HepG2 (cell line): ENCODE results near the gene LDLRAP1. TPM values are rescaled to one million over a fixed set of nuclear protein-coding genes. Genes with fewer than 3 reads are reported as not detected.

ENCODE experiments used
- ESRRA ChIP-seq: sonication (generic); formaldehyde crosslinking; IDR thresholded peaks from 2 replicates; pipeline ENCODE4 v1.5.1; 2020; ENCODE audit warnings: mild to moderate bottlenecking, low read depth, missing genetic modification reagents
- GABPA ChIP-seq, 2 experiments: IDR thresholded peaks; 2 replicates each; pipeline ENCODE4 v1.6.1; 2011 to 2016; ENCODE audit warnings: low read depth in 2 of 2, low read length in 1 of 2, missing biosample characterization in 1 of 2, missing genetic modification characterization in 1 of 2
- PBX3 ChIP-seq: sonication (generic); formaldehyde crosslinking; IDR thresholded peaks from 2 replicates; pipeline ENCODE4 v1.8.1; 2023; ENCODE audit warnings: missing genetic modification reagents, inconsistent platforms, borderline replicate concordance
- POLR2A ChIP-seq, 2 experiments: IDR thresholded peaks; 2 replicates each; pipeline ENCODE4 v1.6.1; 2011; ENCODE audit warnings: low read depth in 2 of 2, low read length in 2 of 2, mild to moderate bottlenecking in 1 of 2, moderate library complexity in 1 of 2; ENCODE audit not compliant: insufficient read depth in 1 of 2
- ZNF878 ChIP-seq: sonication (generic); formaldehyde crosslinking; IDR thresholded peaks from 2 replicates; pipeline ENCODE4 v1.8.1; 2023; ENCODE audit warnings: mild to moderate bottlenecking, missing genetic modification reagents, moderate library complexity
- polyA plus RNA-seq, 8 experiments: library from polyadenylated mRNA; depleted of rRNA in 3 of 8; stranded (reverse) in 7 of 8; unstranded in 1 of 8; fragments of >200 nt; fragmentation: Illumina TruSeq in 4 of 8; extraction: Trizol in 4 of 8; gene quantifications; 2 replicates each; pipeline versions ENCODE4 v1.2.1 to v1.2.3, GENCODE V29; 2011 to 2016; ENCODE audit warnings: low read depth in 4 of 8, missing spikeins in 1 of 8, mixed read lengths in 1 of 8; ENCODE audit not compliant: insufficient read depth in 1 of 8
- total RNA-seq, 5 experiments: library from RNA; depleted of rRNA; stranded (reverse); fragments of >200 nt; fragmentation: Illumina TruSeq; extraction: Trizol; gene quantifications; 2 replicates each; pipeline ENCODE4 v1.2.3, GENCODE V29; 2016; ENCODE audit warnings: low read depth in 1 of 5
- TF ChIP-seq, protein P1 (sequence below): sonication (generic); formaldehyde crosslinking; IDR thresholded peaks from 2 replicates; pipeline ENCODE4 v1.8.1; 2022; ENCODE audit warnings: low read depth, mild to moderate bottlenecking, missing genetic modification reagents
- TF ChIP-seq, protein P2 (sequence below): sonication (generic); formaldehyde crosslinking; IDR thresholded peaks from 2 replicates; pipeline ENCODE4 v1.4.0; 2020; ENCODE audit warnings: low read depth, missing genetic modification reagents

The LDLRAP1 gene
- total and polyA plus RNA-seq, 2 of the 13 experiments (the other 11 are each of a cell fraction or from before 2014, with no cell fraction given), result 7.2 to 12.1 TPM

GRCh38 chr1:25515033-25515432 lies 28.4 kb upstream of the LDLRAP1 start (continued):
- TF ChIP-seq, protein P1, sequence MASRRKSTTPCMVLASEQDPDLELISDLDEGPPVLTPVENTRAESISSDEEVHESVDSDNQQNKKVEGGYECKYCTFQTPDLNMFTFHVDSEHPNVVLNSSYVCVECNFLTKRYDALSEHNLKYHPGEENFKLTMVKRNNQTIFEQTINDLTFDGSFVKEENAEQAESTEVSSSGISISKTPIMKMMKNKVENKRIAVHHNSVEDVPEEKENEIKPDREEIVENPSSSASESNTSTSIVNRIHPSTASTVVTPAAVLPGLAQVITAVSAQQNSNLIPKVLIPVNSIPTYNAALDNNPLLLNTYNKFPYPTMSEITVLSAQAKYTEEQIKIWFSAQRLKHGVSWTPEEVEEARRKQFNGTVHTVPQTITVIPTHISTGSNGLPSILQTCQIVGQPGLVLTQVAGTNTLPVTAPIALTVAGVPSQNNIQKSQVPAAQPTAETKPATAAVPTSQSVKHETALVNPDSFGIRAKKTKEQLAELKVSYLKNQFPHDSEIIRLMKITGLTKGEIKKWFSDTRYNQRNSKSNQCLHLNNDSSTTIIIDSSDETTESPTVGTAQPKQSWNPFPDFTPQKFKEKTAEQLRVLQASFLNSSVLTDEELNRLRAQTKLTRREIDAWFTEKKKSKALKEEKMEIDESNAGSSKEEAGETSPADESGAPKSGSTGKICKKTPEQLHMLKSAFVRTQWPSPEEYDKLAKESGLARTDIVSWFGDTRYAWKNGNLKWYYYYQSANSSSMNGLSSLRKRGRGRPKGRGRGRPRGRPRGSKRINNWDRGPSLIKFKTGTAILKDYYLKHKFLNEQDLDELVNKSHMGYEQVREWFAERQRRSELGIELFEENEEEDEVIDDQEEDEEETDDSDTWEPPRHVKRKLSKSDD, result no peak
- TF ChIP-seq PBX3 (CRISPR knock-in tag) (no peak), ESRRA (CRISPR knock-in tag) (no peak), POLR2A (IDR thresholded peaks at IDR 0.05; ENCODE audit: insufficient read depth in 1 of 2, low read depth in 2 of 2, low read length in 2 of 2) (no peak), GABPA (IDR thresholded peaks at IDR 0.05; ENCODE audit: low read depth, low read length) (no peak), GABPA (CRISPR knock-in tag; IDR thresholded peaks at IDR 0.05; ENCODE audit: low read depth) (no peak), ZNF878 (CRISPR knock-in tag) (no peak)
- TF ChIP-seq, protein P2, sequence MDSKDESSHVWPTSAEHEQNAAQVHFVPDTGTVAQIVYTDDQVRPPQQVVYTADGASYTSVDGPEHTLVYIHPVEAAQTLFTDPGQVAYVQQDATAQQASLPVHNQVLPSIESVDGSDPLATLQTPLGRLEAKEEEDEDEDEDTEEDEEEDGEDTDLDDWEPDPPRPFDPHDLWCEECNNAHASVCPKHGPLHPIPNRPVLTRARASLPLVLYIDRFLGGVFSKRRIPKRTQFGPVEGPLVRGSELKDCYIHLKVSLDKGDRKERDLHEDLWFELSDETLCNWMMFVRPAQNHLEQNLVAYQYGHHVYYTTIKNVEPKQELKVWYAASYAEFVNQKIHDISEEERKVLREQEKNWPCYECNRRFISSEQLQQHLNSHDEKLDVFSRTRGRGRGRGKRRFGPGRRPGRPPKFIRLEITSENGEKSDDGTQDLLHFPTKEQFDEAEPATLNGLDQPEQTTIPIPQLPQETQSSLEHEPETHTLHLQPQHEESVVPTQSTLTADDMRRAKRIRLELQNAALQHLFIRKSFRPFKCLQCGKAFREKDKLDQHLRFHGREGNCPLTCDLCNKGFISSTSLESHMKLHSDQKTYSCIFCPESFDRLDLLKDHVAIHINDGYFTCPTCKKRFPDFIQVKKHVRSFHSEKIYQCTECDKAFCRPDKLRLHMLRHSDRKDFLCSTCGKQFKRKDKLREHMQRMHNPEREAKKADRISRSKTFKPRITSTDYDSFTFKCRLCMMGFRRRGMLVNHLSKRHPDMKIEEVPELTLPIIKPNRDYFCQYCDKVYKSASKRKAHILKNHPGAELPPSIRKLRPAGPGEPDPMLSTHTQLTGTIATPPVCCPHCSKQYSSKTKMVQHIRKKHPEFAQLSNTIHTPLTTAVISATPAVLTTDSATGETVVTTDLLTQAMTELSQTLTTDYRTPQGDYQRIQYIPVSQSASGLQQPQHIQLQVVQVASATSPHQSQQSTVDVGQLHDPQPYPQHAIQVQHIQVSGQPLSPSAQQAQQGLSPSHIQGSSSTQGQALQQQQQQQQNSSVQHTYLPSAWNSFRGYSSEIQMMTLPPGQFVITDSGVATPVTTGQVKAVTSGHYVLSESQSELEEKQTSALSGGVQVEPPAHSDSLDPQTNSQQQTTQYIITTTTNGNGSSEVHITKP (CRISPR knock-in tag), result no peak
